B cell (primary cell): Measurements from ENCODE around the gene CLIC6.

ENCODE experiments used
- CTCF ChIP-seq: fragments of 200-600 bp; IDR thresholded peaks from one replicate; pipeline ENCODE4 v1.8.0; 2022; ENCODE audit warnings: antibody characterized with exemption, mild to moderate bottlenecking
- EZH2 ChIP-seq: IDR thresholded peaks from 2 replicates; pipeline ENCODE4 v1.6.1; 2012; ENCODE audit warnings: borderline replicate concordance, low read depth, mild to moderate bottlenecking, moderate library complexity, low read length; ENCODE audit not compliant: insufficient read depth, poor library complexity, severe bottlenecking

DNA sequence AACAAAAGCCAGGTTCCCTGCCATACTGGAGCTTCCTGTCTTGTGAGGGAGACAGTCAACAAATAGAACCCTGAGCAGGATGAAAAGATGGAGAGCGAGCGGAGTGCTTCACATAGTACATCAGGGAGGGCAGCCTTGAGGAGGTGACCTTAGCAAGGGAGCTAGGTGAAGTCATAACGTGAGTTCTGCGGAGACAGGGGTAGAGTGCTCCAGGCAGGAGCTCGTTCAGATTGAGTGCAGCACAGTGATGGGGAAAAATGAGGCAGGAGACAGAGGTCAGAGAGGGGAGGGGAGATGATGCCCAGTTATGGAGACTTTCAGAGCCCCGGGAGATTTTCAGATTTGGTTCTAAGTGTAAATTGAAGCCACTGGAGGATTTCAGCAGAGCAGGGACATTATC is 15.3 kb upstream of the CLIC6 start:
- TF ChIP-seq CTCF (no peak), EZH2 (no peak)
